HG03558 (cell line): ENCODE results near the gene LUZP2.

ENCODE experiments used
- ATAC-seq: cut with Tn5 transposase; IDR thresholded peaks from one replicate; pipeline ENCODE4 v1.9.1; 2021; ENCODE audit warnings: moderate number of reproducible peaks; ENCODE audit not compliant: unreplicated experiment; ENCODE audit errors: extremely low read depth

Gene LUZP2

GRCh38 chr11:24781288-24781687 is 284.4 kb downstream of the LUZP2 start:
- ATAC-seq, result no peak

GRCh38 chr11:24793479-24793878 is 296.6 kb downstream of the LUZP2 start:
- ATAC-seq, result no peak

- ATAC-seq, result no peak
Measured at GRCh38 chr11:24794064-24794463, 297.2 kb downstream of the LUZP2 start.

GRCh38 chr11:24805671-24806070 is 308.8 kb downstream of the LUZP2 start:
- no peak for ATAC-seq

GRCh38 chr11:24808173-24808572 is 311.3 kb downstream of the LUZP2 start:
- no peak for ATAC-seq

GRCh38 chr11:24819006-24819405 is 322.2 kb downstream of the LUZP2 start:
- no peak for ATAC-seq

- no peak for ATAC-seq
Measured at GRCh38 chr11:24819863-24820434, 323.1 kb downstream of the LUZP2 start.

- no peak for ATAC-seq
Measured at GRCh38 chr11:24820541-24820940, 323.7 kb downstream of the LUZP2 start.

GRCh38 chr11:24828938-24829605 is 332.2 kb downstream of the LUZP2 start:
- no peak for ATAC-seq

- no peak for ATAC-seq
Measured at GRCh38 chr11:24833573-24833972, 336.7 kb downstream of the LUZP2 start.

- ATAC-seq, result no peak
Measured at GRCh38 chr11:24837112-24837511, 340.3 kb downstream of the LUZP2 start.

GRCh38 chr11:24842308-24842707 is 345.5 kb downstream of the LUZP2 start:
- no peak for ATAC-seq

GRCh38 chr11:24844406-24844805 is 347.6 kb downstream of the LUZP2 start:
- ATAC-seq, result no peak

- ATAC-seq, result no peak
Measured at GRCh38 chr11:24848857-24849256, 352.0 kb downstream of the LUZP2 start.

GRCh38 chr11:24855951-24856350 is 359.1 kb downstream of the LUZP2 start:
- no peak for ATAC-seq

GRCh38 chr11:24859801-24860300 is 363.0 kb downstream of the LUZP2 start:
- ATAC-seq, result no peak

GRCh38 chr11:24861440-24861839 is 364.6 kb downstream of the LUZP2 start:
- ATAC-seq, result no peak

- no peak for ATAC-seq
Measured at GRCh38 chr11:24866743-24867142, 369.9 kb downstream of the LUZP2 start.

- ATAC-seq, result no peak
Measured at GRCh38 chr11:24870048-24870447, 373.2 kb downstream of the LUZP2 start.

- no peak for ATAC-seq
Measured at GRCh38 chr11:24872186-24872585, 375.3 kb downstream of the LUZP2 start.

- no peak for ATAC-seq
Measured at GRCh38 chr11:24872651-24873311, 375.9 kb downstream of the LUZP2 start.

- no peak for ATAC-seq
Measured at GRCh38 chr11:24880962-24881361, 384.1 kb downstream of the LUZP2 start.
